Activated CD8-positive, alpha-beta memory T cell treated with anti-CD3 and anti-CD28 coated beads, Interleukin-2, amount 50 U/mL, for 24 hours (primary cell): ENCODE results near the gene MTO1.
"Not testable (repeated sequence)": the region's sequence is repeated elsewhere in the genome, so short reads cannot be mapped to it uniquely, and the experiment has no call there.

ENCODE experiments used
- DNase-seq: peaks from one replicate; pipeline ENCODE4 v3.0.0-alpha.2; 2020; ENCODE audit errors: extremely low read depth

MTO1 gene

DNA sequence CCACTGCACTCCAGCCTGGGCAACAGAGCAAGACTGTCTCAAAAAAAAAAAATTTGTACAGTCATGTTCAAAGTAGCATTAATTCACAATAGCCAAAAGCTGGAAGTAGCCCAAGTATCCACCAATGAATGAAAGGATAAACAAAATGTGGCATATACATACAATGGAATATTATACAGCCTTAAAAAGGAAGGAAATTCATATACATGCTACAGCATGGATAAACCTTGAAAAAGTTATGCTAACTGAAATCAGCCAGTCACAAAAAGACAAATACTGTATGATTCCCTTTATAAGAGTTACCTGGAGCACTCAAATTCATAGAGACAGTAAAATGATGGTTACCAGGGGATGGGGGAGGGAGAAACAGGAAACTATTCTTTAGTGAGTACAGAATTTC is 43.6 kb downstream of the MTO1 start:
- DNase-seq = no peak

DNA sequence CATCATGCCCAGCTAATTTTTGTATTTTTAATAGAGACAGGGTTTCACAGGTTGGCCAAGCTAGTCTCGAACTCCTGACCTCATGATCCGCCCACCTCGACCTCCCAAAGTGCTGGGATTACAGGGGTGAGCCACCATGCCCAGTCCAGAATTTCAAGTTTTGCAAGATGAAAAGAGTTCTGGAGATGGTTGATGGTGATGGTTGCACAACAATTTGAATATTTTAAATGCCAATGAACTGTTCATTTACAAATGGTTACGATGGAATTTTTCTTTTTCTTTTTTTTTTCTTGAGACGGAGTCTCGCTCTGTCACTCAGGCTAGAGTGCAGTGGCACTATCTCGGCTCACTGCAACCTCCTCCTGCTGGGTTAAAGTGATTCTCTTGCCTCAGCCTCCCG is 44.2 kb downstream of the MTO1 start:
- DNase-seq = not testable (repeated sequence)

DNA sequence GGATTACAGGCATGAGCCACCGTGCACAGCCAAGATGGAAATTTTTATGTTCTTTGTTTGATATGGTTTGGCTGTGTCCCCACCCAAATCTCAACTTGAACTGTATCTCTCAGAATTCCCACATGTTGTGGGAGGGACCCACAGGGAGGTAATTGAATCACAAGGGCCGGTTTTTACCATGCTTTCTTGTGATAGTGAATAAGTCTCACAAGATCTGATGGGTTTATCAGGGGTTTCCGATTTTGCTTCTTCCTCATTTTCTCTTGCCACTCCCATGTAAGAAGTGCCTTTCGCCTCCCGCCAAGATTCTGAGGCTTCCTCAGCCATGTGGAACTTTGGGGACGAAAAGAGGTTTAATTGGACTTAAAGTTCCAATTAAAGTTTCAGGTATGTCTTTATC is 44.7 kb downstream of the MTO1 start:
- DNase-seq = no peak

DNA sequence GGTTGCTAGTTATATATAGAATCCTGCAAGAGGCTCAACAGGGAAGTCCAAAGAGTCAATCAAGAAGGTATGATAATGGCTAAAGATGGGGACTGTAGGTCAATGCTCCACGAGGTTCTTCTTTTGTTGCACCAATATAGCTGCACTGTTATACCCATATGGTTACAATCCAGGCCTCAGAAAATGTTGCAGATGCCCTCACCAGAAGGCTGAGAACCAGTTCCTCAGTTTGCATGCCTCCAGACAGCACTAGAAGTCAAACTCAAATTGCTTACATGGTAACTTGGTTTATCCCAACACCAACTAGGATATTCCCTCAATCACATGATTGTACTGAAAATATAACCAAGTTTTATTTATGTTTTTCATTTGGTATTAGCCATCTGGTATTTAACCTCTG is 47.2 kb downstream of the MTO1 start:
- no peak for DNase-seq

DNA sequence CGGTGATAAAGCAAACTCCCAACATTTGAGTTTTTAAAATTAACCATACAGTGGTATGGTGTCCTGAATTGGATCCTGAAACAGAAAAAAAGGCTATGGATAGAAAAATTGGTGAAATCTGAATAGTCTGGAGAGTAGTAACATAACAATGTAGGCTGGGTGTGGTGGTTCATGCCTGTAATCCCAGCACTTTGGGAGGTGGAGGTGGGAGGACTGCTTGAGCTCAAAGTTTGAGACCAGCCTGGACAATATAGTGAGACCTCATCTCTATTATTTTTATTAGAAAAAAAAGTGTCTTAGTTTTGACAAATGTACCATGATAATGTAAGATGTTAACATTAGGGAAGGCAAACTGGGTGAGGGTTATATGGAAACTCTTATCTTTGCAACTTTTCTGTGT is 48.3 kb downstream of the MTO1 start:
- no peak for DNase-seq

DNA sequence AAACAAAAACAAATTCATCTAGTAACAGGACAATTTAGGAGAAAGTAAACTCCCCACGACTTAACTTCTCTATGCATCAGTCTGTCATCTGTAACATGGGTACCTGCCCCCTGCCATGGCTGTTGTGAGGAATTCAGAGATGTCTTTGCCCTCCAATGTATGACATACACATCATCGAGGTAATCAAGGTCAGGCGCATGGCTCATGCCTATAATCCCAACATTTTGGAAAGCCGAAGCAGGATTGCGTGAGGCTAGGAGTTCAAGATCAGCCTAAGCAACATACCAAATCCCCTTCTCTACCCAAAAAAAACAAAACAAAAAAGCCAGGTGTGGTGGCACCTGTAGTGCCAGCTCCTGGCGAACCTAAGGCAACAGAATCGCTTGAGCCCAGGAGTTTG is 50.3 kb downstream of the MTO1 start:
- DNase-seq = no peak

DNA sequence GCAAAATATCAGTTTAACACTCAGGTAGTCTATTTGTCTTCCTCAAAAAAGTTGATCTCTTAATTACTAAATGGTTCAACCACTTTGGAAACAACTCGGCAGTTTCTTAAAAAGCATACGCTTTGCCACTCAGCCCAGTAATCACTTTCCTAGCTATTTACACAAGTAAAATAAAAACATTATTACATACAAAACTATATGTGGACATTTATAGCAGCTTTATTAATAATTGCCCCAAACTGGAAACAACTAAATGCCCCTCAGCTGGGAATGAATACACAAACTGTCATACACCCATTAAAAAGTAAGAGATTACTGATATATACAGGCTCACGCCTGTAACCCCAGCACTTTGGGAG is 51.9 kb downstream of the MTO1 start:
- DNase-seq = no peak

DNA sequence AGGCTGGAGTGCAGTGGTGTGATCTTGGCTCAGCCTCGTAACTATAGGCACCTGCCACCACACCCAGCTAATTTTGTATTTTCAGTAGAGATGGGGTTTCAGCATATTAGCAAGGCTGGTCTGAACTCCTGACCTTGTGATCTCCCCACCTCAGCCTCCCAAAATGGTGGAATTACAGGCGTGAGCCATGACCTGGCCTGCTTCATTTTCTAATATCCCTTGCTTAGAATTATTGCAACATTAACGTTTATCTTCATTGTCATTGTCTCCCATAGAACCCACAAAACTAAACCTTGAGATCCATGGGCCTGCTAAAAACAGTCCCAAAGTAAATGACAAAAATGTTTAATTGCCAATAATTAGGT is 53.2 kb downstream of the MTO1 start:
- DNase-seq = no peak

DNA sequence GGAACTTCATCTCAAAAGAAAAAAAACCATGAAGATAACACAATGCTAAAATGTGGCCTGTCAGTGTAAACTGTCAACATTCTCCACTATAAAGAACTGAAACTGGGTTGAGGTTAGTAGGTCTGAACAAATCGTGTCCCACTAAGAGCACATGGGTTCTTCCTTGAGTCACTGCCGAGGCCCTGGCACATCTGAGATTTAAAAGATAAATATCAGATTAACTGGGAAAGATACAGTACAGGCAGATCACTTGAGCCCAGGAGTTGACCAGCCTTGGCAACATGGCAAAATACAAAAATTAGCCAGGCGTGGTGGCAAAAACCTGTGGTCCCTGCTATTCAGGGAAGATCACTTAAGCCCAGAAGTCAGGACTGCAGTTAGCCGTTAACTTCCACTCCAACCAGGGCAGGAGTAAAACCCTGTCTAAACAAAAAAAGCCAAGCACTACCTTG is 53.7 kb downstream of the MTO1 start:
- DNase-seq = no peak

DNA sequence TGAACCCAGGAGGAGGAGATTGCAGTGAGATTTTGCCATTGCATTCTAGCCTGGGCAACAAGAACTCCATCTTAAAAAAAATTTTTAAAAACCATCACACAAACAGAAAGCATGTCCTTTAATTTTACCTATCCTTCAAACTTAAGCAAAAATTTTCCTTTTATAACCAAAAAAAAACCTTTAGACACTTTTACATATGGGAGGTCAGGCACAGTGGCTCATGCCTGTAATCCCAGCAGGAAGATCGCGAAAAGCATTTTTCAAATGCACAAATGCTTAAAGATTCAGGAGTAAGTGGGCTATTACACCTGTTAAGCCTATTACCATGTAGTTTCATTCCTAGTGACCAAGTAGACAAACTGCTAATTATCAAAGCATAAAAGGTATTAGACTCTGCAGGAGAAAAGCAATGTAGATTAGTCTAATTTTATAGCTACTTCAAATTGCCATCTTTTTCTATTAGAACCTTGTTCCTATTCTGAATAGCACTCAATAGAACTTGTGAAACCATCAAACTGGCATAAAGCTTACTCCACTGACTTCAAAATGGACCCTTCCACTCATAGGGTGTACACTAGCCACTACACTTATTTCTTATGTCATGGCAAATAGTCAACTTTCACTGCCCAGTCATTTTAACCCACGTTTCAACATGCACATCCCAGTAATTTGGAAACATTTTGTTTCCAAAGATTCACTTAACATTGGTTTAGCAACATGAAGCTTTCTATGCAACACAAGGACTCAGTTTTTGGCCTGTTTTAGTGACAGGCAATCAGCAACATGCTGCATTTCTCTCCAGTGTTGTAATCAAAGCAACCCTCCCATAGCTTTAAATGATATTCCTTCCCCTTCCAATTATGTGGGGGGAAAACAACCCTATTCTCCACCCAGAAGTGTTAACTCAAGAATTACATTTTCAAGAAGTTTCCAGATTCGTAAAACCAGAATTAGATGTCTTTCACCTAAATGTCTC is 55.3 kb downstream of the MTO1 start:
- DNase-seq = no peak

DNA sequence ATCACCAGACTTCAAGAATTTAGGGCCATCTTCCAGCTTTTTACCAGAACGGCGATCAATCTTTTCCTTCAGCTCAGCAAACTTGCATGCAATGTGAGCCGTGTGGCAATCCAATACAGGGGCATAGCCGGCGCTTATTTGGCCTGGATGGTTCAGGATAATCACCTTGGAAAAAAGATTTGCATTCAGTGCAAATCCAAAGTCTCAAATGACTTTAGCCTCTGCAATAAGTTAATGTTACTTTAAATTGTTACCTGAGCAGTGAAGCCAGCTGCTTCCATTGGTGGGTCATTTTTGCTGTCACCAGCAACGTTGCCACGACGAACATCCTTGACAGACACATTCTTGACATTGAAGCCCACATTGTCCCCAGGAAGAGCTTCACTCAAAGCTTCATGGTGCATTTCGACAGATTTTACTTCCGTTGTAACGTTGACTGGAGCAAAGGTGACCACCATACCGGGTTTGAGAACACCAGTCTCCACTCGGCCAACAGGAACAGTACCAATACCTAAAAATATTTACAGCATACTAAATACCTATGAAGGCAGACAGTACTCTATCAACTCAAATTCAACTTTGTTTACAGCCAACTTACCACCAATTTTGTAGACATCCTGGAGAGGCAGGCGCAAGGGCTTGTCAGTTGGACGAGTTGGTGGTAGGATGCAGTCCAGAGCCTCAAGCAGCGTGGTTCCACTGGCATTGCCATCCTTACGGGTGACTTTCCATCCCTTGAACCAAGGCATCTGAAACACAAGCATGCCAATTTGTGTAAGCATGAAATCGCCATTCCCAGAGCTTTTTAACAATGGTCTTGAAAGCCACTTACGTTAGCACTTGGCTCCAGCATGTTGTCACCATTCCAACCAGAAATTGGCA is 56.8 kb downstream of the MTO1 start:
- DNase-seq = not testable (repeated sequence)

DNA sequence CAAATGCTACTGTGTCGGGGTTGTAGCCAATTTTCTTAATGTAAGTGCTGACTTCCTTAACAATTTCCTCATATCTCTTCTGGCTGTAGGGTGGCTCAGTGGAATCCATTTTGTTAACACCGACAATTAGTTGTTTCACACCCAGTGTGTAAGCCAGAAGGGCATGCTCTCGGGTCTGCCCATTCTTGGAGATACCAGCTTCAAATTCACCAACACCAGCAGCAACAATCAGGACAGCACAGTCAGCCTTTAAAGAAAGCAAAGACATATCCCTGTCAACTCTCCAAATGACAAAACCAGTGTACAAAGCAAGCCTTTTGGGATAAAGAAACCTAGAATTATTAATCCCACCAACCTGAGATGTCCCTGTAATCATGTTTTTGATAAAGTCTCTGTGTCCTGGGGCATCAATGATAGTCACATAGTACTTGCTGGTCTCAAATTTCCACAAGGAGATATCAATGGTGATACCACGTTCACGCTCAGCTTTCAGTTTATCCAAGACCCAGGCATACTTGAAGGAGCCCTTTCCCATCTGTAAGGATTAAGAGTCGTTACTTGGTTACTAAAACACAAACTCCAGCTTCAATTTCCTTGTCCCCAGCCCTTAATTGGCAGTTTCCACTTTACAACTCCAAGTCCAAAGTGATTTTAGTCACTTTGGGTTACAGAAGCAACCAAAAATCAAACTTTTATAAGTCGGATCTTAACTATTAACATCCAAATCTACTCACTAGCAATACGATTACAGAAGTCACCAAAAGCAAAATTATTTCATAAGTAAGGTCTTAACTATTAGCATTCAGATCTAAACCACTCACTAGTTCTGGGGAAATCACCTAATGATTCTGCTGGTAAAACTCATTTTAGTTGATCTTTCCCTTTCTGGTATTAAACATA is 57.7 kb downstream of the MTO1 start:
- DNase-seq = not testable (repeated sequence)

DNA sequence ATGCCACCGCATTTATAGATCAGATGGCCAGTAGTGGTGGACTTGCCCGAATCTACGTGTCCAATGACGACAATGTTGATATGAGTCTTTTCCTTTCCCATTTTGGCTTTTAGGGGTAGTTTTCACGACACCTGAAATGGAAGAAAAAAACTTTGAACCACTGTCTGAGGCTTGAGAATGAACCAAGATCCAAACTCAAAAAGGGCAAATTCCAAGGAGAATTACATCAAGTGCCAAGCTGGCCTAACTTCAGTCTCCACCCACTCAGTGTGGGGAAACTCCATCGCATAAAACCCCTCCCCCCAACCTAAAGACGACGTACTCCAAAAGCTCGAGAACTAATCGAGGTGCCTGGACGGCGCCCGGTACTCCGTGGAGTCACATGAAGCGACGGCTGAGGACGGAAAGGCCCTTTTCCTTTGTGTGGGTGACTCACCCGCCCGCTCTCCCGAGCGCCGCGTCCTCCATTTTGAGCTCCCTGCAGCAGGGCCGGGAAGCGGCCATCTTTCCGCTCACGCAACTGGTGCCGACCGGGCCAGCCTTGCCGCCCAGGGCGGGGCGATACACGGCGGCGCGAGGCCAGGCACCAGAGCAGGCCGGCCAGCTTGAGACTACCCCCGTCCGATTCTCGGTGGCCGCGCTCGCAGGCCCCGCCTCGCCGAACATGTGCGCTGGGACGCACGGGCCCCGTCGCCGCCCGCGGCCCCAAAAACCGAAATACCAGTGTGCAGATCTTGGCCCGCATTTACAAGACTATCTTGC is 58.6 kb downstream of the MTO1 start:
- DNase-seq = peak; percentile 60

DNA sequence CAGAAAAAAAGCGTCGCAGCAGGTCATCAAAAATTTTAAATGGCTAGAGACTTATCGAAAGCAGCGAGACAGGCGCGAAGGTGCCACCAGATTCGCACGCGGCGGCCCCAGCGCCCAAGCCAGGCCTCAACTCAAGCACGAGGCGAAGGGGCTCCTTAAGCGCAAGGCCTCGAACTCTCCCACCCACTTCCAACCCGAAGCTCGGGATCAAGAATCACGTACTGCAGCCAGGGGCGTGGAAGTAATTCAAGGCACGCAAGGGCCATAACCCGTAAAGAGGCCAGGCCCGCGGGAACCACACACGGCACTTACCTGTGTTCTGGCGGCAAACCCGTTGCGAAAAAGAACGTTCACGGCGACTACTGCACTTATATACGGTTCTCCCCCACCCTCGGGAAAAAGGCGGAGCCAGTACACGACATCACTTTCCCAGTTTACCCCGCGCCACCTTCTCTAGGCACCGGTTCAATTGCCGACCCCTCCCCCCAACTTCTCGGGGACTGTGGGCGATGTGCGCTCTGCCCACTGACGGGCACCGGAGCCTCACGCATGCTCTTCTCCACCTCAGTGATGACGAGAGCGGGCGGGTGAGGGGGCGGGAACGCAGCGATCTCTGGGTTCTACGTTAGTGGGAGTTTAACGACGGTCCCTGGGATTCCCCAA is 59.3 kb downstream of the MTO1 start, which contains the start of gene EEF1A1:
TSS of gene EEF1A1 (minus strand) at position 345 of the 663 bp plus-strand sequence. CDS start 1,006 bp downstream, outside the sequence.
- peak; percentile 99 for DNase-seq

DNA sequence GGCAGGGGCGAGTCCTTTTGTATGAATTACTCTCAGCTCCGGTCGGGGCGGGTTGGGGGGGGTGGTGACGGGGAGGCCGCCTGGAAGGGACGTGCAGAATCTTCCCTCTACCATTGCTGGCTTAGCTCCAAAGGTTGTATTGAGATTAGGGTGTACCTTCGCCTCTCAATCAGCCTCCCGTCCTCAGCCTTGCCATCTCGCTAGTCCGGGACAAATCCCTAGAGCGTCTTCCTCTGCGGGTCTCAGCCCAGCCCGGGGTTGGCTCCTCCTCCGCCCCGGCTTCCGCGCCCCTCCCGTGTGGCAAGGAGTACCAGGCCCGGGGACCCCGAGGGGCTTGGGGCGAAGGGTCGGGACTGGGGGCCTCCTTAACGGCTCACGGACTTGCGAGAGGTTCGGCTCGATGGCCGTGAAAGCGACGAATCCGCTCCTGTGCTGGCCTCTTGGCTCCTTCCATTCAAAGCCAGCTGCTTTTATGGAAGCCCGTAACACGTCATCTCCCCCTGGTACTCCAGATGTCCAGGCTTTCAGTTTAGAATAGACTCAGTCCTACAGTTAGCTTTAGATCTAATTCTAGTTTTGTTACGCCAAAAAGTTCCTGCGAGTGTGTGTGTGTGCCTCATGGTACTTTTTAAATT is 59.9 kb downstream of the MTO1 start:
- no peak for DNase-seq

DNA sequence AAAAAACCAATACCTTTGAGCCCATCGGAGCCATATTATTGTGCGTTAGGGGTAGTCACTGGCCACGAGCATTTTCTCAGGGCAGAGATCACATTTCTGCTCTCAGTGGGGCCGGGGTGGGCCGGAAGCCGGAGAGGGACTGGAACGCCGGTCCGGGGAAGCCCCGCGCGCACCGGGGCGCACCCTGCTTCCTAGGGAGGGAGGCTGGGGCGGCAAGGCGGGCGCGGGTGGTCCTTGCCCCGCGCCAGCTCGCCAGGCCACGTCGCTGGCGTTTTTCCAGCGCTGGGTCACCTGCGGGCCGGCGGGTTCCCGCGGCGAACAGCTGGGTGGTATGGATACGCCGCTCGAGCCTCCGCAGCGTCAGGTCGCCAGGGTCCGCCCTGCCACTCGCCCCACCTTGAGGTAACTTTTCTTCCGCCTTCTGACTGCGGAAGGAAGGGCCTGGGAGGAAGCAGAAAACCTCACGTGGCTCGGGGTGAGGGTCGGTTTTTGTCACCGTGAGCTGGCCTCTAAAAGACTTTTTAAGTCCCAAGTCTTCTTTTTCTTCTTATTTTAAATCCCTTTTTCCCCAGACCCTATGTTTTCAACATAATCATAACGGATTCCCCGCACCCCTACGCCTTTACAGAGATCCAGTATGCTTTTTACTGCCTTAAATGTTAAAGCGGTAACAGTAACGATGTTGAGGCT is 62.0 kb downstream of the MTO1 start:
- DNase-seq = no peak

DNA sequence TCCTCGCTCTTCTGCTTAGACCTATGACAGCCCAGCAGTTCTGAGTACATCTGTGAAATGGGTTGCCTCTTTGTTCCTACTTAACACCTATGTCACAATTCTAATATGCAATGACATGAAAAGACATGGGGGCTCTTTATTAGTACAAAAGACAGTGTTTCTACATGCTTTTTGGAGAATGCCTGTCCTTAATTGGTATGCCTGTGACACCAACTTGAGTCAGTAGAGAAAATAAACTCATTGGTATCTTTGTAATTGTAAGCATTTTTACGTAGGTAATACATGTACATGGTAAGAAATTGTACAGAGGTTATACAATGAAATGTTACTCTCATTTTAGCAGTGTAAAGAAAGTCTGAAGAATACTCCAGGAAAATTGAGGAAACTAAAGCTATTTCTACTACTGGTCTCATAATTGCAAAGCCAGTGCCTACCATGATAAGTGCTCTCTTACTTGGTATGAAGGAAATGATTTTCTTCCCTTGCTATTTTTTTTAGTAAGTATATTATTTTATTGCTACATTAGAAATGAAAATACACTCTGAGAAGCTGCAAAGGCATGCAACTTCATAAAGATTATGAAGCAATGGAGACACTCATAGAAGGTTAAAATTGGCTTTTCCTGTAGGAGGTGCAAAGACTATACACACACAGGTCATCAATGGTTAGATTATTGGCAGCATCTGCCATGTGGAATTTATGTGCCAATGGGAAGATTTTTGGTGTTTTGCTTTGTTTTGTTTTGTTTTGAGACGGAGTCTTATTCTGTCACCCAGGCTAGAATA is 64.2 kb downstream of the MTO1 start:
- no peak for DNase-seq

DNA sequence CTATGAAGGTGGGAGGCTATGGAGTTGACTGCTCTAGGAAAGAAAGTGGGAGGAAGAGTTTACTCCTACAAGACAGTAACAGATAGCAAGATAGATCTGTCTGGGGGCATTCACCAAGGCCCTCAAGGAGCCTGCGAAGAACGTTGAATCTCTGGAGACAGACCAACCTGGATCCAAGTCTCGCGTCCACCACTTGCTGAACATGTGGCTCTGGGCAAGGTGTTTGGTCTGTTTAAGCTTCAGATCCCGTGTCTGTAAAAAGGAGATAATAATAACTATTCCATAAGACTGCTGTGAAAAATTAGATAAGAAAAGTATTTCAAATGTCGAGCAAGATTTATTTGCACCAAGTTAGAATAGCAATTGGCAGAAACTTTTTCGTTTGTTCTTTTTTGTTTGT is 67.4 kb downstream of the MTO1 start:
- no peak for DNase-seq
